Psoas muscle (tissue), 8 donors: ENCODE data around the gene HUS1. TPM values are rescaled to one million over a fixed set of nuclear protein-coding genes. Genes with fewer than 3 reads are reported as not detected.
A peak's percentile ranks its signal among the peaks of the same experiment; 100 is the strongest.

Experiments used
- ATAC-seq, 4 donors: fragments of 200-7000 bp; cut with Tn5 transposase; one replicate each; pipeline ENCODE4 v1.9.1; 2020; ENCODE audit warnings: moderate library complexity in 3 of 4, mild to moderate bottlenecking in 2 of 4
- DNase-seq, 2 donors: peaks; one replicate each; pipeline ENCODE4 v3.0.0-alpha.2; 2020
- H3K27ac ChIP-seq: fragments of 200-600 bp; one replicate; pipeline ENCODE4 v1.8.0; 2022
- H3K27me3 ChIP-seq, 3 donors: fragments of 200-600 bp in 1 of 3; one replicate each; pipeline versions ENCODE4 v1.6.1 to v1.8.0; 2013 to 2022; ENCODE audit warnings: low read length in 2 of 3, mild to moderate bottlenecking in 2 of 3, moderate library complexity in 1 of 3; ENCODE audit not compliant: insufficient read depth in 3 of 3
- H3K36me3 ChIP-seq, 2 donors: fragments of 200-600 bp in 1 of 2; one replicate each; pipeline versions ENCODE4 v1.6.1 to v1.8.0; 2013 to 2022; ENCODE audit warnings: low read depth in 1 of 2, mild to moderate bottlenecking in 1 of 2, moderate library complexity in 1 of 2; ENCODE audit not compliant: insufficient read depth in 1 of 2
- H3K4me1 ChIP-seq: fragments of 200-600 bp; one replicate; pipeline ENCODE4 v1.8.0; 2022
- H3K4me3 ChIP-seq: fragments of 200-600 bp; one replicate; pipeline ENCODE4 v1.8.0; 2022; ENCODE audit warnings: mild to moderate bottlenecking
- H3K9me3 ChIP-seq: fragments of 200-600 bp; one replicate; pipeline ENCODE4 v1.8.0; 2022
- CTCF ChIP-seq: fragments of 200-600 bp; IDR thresholded peaks from one replicate; pipeline ENCODE4 v1.8.0; 2022; ENCODE audit warnings: antibody characterized with exemption
- WGBS, 3 donors: extraction: QIAGEN DNeasy Blood & Tissue Kit; methylation state at CpG; one replicate each; pipeline versions ENCODE4 v1.1.6 to v1.1.7; 2013; 5-methylcytosine and 5-hydroxymethylcytosine counted together
- intact Hi-C, 2 donors: fragments of 100-400 bp; cut with DNase I; formaldehyde crosslinking; loops; one replicate each; pipeline versions ENCODE4 v1.11.0 to v1.14.2; 2022
- polyA plus RNA-seq, 3 donors: library from polyadenylated mRNA; stranded (reverse); fragments of 200-250 nt; gene quantifications; one replicate each; pipeline ENCODE4 v1.2.3, GENCODE V29; 2013
- total RNA-seq, 4 donors: library from RNA; stranded (reverse); fragmentation: NEBNext Ultra II Directional in 2 of 4; extraction: Animal tissue kit (Norgen Biotek cat#: 25700) in 2 of 4; gene quantifications; one replicate each; pipeline versions ENCODE4 v1.2.1 to v1.2.4, GENCODE V29; 2021 to 2023
- donor health status: healthy with polysubstance abuse.
- donor health status: DM: no; HTN: no; CAD: no; lungs with moderate emphysema.
- donor health status: Bipolar disorder and iron deficiency.
- donor health status: healthy.
- donor health status: DM: yes; HTN: yes; CAD: no.
- donor health status: DM: no; HTN: no; CAD: no.
- donor health status: DM: no; HTN: no; CAD: no.
- donor health status: DM: yes; HTN: yes; CAD: no.

Gene HUS1
- total and polyA plus RNA-seq, 7 donors = 17.8 to 30.7 (median 26.6) TPM

DNA sequence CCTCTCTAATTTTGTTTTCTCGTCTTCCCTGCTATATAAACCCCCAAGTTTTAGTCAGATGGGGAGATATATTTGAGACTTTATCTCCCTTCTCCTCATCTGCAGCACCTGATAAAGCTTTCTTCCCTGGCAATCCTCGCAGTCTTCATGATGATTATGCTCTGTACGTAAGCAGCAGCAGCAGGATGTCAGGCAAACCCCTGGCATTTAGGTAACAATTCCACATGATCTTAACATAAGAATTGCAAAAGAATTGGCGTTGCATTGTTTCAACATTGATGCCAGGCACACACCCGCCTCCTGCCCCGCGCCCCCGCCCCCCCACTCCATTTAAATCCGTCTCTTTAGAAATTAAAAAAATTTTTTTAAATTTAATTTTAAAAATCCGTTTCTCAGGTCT lies 37.3 kb downstream of the HUS1 start:
- peaks cover 0 to 8% of the 10 kb centered on the region in 2 donors for H3K36me3 ChIP-seq
- no peak for TF ChIP-seq CTCF
- peak overlapping the region; percentile 48 for H3K27ac ChIP-seq
- no peak for ATAC-seq
- no peak overlapping the region for H3K4me3 ChIP-seq
- intact Hi-C loops = no loop called here
- DNase-seq = no peak
- 85 to 90% (median 86%) methylated on average over 10 of the region's 10 CpGs for WGBS, 3 donors
- no peaks in the 10 kb centered on the region for H3K9me3 ChIP-seq
- H3K27me3 ChIP-seq = no peaks in the 10 kb centered on the region
- no peaks in the 10 kb centered on the region for H3K4me1 ChIP-seq

DNA sequence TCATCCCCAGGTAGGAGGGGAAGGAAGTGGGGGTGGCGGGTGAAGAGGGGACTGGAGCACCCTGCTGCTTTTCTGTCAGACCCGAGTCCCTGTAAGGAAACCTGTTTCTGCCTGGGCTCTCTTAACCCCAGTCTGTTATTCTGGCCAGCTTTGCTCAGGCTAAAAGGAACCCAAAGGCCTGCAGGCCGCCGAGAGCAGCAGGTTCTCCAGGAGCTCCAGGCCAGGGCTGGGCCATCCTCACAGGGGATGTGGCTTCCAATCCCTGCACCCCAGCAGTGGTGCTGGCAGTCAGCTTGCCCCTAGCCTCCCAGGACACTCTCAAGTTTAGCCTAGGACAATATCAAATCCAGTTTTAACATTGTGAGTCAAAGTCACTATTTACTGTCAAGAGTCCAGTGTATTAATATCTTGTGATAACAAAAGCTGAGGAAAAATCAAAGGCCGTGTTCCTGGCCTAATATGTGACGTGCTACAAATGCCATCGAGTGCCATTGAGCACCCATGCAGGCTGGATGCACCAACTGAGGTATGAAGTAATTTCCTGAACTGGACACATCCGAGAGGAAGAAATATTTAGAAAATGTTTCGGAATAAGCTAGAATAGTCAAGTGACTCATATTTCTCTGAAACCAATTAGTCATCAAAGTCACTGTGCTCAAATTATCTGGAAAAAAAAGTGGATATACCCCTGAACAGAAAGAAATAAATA lies 38.1 kb downstream of the HUS1 start:
- ATAC-seq (peak in 3 of 4 donors; percentile 30 to 52 (median 44)), DNase-seq (peak in 1 of 2 donors; percentile 52)
- WGBS, 3 donors = 52 to 60% (median 57%) methylated on average over 9 of the region's 9 CpGs
- H3K4me1 ChIP-seq = no peaks in the 10 kb centered on the region
- H3K27ac ChIP-seq = peak overlapping the region; percentile 70
- peaks cover 0 to 11% of the 10 kb centered on the region in 2 donors for H3K36me3 ChIP-seq
- TF ChIP-seq CTCF = no peak
- no peaks in the 10 kb centered on the region for H3K27me3 ChIP-seq
- intact Hi-C loops = no loop called here
- no peaks in the 10 kb centered on the region for H3K9me3 ChIP-seq
- no peak overlapping the region for H3K4me3 ChIP-seq

- Histone ChIP-seq H3K9me3 (no peaks in the 10 kb centered on the region), H3K4me3 (no peak overlapping the region), H3K27me3 (no peaks in the 10 kb centered on the region), H3K27ac (peak overlapping the region; percentile 70), H3K36me3 (peaks cover 0 to 17% of the 10 kb centered on the region in 2 donors), H3K4me1 (no peaks in the 10 kb centered on the region)
- ATAC-seq (peak; percentile 32 to 76 (median 44)), DNase-seq (peak in 1 of 2 donors; percentile 30)
- WGBS, 3 donors = 63 to 73% (median 65%) methylated on average over 14 of the region's 14 CpGs
- no peak for TF ChIP-seq CTCF
- intact Hi-C loops = no loop called here
These were observed 39.1 kb downstream of the HUS1 start for GRCh38 chr7:47940088-47941013.

DNA sequence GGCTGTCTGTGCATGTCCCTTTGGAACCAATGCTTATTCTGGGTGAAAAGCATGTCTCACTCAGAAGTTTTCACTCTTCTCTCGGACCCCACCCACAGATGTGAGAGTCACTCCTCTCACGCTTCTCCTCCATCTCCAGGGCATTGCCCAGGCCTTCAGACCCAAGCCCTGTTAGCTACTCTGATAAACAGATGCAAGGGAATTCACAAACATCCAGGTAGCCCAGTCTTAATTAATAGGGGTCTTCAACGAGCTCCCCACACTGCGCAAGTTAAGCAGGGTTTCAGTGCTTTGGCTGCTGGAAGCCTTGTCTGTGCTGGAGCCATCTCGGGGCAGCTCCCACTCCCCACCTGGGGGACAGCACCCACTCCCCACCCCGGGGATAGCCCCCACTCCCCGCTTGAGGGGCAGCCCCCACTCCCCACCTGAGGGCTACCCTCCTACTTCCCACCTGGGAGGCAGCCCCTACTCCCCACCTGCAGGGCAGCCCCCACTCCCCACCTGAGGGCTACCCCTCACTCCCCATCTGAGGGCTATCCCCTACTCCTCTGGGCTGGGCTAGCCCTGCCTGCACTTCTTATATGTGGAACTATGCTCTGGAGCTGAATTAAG lies 39.9 kb downstream of the HUS1 start:
- intact Hi-C loops = no loop called here
- Histone ChIP-seq H3K9me3 (no peaks in the 10 kb centered on the region), H3K4me3 (no peak overlapping the region), H3K27ac (peak overlapping the region; percentile 70), H3K36me3 (peaks cover 0 to 21% of the 10 kb centered on the region in 2 donors), H3K4me1 (no peaks in the 10 kb centered on the region), H3K27me3 (no peaks in the 10 kb centered on the region)
- ATAC-seq = no peak
- no peak for TF ChIP-seq CTCF
- 91 to 96% (median 91%) methylated on average over 7 of the region's 7 CpGs for WGBS, 3 donors
- DNase-seq = no peak
